A549 (cell line): ENCODE measurements around the gene GRIA1.

Source experiments
- CTCF ChIP-seq: fragments of >200 bp; sonication (Bioruptor Twin); formaldehyde crosslinking; IDR thresholded peaks from 3 replicates; pipeline ENCODE4 v1.5.1; 2016
- EP300 ChIP-seq, 2 experiments: fragments of >200 bp; sonication (Bioruptor Twin); formaldehyde crosslinking; IDR thresholded peaks; 2 replicates in 1 of 2; 3 replicates in 1 of 2; pipeline ENCODE4 v1.6.1; 2016 to 2017
- HDAC2 ChIP-seq: fragments of 200-600 bp; sonication (generic); IDR thresholded peaks from 2 replicates; pipeline ENCODE4 v1.6.1; 2016
- POLR2A ChIP-seq: IDR thresholded peaks from 2 replicates; pipeline ENCODE4 v1.6.1; 2012; ENCODE audit warnings: mild to moderate bottlenecking, low read length
- POLR2AphosphoS2 ChIP-seq: conservative IDR thresholded peaks from 2 replicates; pipeline ENCODE4 v1.6.1; 2012; ENCODE audit warnings: low read length, improper control_type of control experiment, inconsistent platforms

DNA sequence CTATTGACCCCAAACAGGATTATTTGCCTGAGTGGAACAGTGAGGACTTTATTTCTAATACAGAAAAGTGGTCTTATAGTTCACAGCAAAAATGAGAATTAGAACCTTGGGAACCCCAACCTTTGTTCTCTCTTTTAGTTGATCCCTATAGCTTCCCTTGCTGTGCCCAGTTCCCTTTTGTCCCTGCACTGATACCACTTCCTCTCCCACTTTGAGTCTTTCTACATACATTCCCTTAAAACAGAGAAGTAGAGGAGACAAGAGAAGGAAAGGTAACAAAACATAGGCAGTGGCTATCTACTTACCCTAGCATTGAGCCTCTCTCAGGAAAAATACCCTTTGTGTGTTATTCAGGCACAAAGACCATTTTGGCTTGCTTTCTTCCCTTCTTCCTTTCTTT lies 301.8 kb downstream of the GRIA1 start:
- TF ChIP-seq EP300 (IDR thresholded peaks at IDR 0.05) (no peak), POLR2AphosphoS2 (no peak), CTCF (no peak), POLR2A (no peak), HDAC2 (no peak)
